8988T (cell line): Measurements from ENCODE around the gene SINHCAF.
"Not testable (repeated sequence)": the region's sequence is repeated elsewhere in the genome, so short reads cannot be mapped to it uniquely, and the experiment has no call there.

Source experiments
- DNase-seq: peaks from one replicate; pipeline ENCODE4 v3.0.0; 2011

Gene SINHCAF

GRCh38 chr12:31306866-31307265 is 19.1 kb downstream of the SINHCAF start:
- DNase-seq: no peak

- no peak for DNase-seq
These were observed 22.5 kb downstream of the SINHCAF start for GRCh38 chr12:31303466-31303865.

DNA sequence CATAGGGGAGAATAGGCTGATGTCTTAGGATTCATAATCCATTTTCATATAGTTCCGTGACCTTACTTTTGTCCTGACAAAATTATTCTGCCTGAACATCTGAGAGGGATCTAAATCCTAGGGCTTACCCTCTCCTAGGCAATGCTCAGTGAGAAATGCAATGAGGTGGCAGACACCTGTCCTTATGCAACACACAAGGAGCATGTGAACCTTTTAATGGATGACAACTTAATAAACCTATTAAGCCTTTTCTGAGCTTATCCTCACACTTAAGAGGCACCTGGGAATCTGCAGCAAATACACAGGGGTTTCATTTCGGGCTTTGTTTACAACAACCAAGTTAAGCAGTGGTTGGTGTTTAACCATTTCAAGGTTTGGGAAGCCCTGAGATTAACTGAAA is 24.6 kb downstream of the SINHCAF start:
- DNase-seq: no peak

GRCh38 chr12:31300783-31301182 is 25.2 kb downstream of the SINHCAF start:
- no peak for DNase-seq

DNA sequence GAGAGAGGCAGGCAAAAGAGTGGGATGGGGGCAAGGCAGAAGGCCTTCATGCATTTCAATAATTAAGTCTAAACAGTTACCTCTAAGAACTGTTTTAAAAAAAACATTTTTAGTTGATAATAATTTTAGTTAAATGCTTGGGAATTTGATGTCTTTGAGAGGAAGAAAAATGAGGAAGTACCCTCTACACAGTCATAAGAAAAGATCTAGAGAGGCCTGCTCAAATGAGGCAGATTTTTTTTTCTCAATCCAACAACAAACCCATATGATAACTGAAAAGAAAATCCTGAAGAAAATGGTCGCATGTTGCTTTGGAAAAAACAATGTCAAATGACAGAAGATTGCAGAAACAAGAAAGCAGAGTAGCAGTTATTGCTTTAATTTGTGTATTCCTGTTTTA is 25.6 kb downstream of the SINHCAF start:
- DNase-seq: no peak

DNA sequence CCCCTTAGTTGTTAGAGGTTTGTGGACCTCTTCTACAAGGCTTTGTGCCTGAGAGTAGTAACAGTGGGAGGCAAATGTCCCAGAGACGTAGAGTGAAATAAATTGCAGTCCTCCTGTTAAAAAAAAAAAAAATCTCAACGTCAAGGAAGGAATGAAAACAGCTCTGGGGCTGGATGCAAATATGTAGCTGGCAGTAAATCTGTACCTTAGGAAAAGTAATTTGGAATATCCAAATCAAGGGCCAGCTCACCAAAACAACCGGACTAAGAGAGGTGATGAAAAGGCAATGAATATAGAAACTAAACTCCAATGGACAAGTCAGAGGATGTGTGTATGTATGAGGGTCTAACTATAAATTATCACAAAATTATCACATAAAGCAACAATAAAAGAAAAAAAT is 27.0 kb downstream of the SINHCAF start:
- no peak for DNase-seq

GRCh38 chr12:31298515-31298910 is 27.4 kb downstream of the SINHCAF start:
- DNase-seq: no peak

DNA sequence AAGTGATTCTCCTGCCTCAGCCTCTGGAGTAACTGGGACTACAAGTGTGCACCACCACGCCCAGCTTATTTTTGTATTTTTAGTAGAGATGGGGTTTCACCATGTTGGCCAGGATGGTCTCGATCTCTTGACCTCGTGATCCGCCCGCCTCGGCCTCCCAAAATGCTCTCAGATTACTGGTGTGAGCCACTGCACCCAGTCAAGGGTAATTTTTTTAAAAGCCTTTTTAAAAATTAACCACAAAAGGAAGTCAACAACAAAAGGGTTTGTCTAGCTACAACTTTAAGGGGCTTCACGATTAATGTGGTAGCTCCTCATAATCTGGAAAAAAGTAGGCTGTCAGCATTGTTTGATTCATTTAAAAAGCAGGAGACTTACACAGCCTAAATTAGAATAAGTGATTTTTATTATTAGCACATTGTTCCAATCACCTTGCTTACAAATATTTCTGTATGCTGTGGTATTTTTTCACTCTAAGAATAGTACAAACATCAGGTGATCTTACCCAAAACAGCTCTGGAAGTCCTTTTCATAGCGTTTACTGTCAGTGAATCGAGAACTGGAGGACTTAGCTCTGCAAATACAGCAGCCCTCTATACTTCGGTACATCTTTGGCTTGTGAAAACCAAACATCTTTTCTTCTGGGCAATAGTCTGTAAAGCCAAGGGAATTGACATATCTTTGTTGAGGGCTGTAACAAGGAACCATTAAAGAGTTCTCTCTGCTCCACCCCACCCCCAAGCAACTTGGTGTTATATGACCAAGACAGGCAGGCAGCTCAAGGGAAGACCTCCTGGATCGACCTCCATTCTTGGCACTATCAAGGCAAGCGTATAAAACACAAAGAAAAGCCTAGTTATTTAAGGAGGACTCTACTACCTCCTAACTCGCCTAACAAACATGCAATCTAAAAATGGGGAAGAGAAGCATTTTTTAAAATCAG is 28.1 kb downstream of the SINHCAF start:
- DNase-seq: no peak

DNA sequence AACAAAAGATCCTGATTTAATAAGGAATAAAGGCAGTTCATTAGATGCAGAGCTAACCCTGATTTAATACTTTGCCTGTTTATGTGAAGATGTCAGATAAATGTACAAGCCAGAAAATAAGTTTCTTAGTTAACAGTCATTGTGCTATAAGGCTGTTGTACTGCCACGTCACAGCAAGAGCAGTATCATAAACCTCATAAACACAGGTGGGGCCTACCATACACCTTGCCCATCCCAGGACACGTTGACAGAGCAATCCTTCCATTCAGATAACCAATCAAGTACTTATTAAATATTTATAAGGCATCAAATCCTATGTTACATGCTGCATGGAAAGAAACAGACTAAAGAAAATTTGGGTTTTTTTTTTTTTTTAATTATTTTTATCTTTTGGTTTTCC is 36.5 kb downstream of the SINHCAF start:
- DNase-seq: no peak

- DNase-seq: no peak
These were observed 37.6 kb downstream of the SINHCAF start for GRCh38 chr12:31288381-31288780.

DNA sequence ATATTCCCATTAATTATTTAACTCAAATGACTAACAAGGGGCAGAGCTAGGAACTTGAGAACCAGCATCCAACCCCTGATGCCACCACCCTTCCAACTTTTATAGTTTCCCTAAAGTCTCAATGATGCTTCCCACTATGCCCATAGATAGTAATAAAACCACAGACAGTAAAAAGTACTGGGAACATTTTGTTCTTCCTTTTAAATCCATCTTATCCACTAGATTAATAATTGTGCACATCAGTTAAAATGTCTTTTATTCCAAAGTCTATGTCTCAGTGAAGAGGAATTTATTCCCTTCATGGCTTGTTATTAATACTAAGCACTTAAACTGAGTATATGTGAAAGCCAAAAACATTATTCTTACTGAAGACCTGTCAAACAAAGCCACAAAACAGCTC is 45.8 kb downstream of the SINHCAF start:
- DNase-seq: no peak

DNA sequence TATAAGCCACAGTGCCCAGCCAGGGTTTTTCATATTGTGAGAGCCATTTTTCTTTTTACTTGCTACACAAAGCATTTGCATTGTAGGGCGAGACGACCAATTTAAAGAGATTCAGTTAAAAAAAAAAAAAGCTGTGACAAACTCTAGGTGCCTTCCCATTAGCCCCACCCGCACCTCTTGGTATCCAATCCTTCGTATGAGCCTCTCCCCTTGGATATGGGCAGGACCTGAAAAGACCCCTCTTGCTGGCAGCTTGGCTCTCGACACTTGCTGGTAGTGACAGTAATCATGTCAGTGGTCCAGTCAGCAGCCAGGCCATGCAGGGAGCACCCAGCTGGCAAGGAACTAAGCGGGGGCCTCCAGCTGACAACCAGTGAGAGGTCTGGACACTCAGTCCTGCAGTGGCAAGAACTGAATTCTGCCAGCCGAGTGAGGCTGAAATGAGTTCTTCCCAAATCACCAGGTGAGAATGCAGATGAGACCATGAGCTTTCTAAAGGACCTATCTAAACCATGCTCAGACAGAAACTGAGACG is 46.5 kb downstream of the SINHCAF start:
- DNase-seq: no peak

DNA sequence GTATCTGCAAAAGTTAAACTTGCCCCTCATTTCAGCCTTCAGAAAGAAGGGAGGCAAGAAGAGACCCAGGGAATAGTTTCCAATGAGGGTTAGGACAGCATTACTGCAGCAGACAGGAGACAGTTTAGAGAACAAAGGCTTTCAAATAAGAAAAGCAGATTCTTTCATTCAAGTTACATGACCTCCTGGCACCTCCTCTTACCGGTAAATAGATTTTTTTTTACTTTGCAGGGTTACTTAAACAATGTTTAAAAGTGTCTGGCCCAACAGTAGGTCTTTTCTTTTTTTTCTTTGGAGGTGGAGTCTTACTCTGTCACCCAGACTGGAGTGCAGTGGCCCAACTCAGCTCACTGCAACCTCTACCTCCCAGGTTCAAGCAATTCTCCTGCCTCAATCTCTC is 47.1 kb downstream of the SINHCAF start:
- no peak for DNase-seq

GRCh38 chr12:31278424-31278823 is 47.5 kb downstream of the SINHCAF start:
- DNase-seq: no peak

DNA sequence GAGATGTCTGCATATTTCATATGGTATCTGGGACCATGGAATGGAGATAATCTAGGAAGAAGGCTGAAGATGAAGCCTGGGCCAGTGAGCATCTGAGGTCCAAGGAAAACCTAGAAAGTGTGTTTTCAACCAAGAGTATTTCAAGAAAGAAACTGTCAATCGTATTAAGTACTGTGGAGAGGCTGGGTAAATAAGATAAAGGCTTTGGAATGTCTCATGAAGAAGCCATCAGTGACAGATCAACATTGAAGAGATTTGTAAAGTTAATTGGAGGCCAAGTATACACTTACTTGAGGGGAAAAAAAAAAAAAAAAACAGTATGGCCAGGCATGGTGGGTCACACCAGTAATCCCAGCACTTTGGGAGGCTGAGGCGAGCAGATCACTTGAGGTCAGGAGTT is 48.9 kb downstream of the SINHCAF start:
- DNase-seq: no peak

DNA sequence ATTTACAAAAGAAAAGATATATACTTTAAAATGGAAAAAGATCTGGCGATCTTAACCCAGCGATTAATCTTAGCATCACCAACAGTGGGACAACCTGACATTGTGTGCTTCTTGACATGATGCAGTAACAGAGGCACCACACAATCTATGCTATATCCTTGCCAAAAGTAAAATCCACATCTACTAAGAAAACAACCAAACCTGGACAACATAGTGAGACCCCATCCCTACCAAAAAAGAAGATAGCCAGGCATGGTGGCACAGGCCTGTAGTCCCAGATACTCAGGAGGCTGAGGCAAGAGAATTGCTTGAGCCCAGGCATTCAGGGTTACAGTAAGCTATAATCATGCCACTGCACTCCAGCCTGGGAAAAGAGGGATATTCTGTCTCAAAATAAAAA is 50.5 kb downstream of the SINHCAF start:
- DNase-seq: no peak

GRCh38 chr12:31274520-31275300 is 51.2 kb downstream of the SINHCAF start:
- no peak for DNase-seq

DNA sequence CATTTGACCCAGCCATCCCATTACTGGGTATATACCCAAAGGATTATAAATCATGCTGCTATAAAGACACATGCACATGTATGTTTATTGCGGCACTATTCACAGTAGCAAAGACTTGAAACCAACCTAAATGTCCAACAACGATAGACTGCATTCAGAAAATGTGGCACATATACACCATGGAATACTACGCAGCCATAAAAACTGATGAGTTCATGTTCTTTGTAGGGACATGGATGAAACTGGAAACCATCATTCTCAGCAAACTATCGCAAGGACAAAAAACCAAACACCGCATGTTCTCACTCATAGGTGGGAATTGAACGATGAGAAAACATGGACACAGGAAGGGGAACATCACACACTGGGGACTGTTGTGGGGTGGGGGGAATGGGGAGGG is 52.2 kb downstream of the SINHCAF start:
- not testable (repeated sequence) for DNase-seq

DNA sequence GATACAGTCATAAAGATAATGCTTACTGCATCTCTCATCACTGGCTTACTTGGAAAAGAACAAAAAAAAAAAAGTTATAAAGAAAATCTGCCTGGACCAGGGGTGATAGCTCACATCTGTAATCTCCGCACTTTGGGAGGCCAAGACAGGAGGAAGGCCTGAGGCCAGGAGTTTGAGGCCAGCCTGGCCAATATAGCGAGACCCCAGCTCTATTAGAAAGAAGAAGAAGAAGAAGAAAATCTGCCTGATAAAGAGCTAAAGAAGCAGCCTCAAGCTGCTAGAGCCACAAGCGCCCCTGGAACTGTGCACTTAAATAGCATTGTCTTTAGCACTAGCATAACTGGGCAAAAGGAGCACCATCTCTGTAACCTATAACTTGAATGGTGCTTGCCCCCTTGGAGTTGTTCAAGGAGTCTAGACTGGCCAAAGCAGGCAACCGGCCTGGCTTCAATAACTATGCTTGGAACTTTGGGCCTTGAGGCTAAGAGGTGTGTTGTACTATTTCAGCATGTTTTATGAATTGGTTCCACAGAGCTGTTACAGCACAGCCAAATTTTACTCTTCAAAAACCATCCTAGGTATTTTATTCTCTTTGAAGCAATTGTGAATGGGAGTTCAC is 53.2 kb downstream of the SINHCAF start:
- DNase-seq: no peak

- no peak for DNase-seq
These were observed 58.0 kb downstream of the SINHCAF start for GRCh38 chr12:31267966-31268365.

DNA sequence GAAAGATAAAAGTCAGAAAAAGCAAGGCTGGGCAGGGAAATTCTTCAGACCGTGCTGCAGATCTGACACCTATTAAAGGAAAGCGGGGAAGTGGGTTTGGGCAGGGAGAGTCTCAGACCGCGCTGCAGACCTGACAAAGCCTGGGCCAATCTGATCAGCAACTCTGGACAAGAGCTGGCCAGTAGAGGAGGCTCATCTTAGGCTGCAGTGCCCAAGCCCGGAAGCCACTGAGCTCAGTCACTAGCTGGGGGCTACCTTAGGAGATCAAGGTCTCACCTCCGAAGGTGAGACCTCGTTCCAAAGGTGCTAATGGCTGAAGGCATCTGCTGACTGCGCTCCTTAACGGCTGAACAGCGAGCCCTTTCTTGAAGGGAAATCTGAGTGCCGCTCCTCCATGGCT is 60.2 kb downstream of the SINHCAF start:
- DNase-seq: no peak

GRCh38 chr12:31263661-31264060 is 62.3 kb downstream of the SINHCAF start:
- DNase-seq: no peak

- DNase-seq: no peak
These were observed 64.2 kb downstream of the SINHCAF start for GRCh38 chr12:31261744-31262143.
